Measurements from ENCODE around the gene KHDC4. TPM values are rescaled to one million over a fixed set of nuclear protein-coding genes. Genes with fewer than 3 reads are reported as not detected.
A peak's percentile ranks its signal among the peaks of the same experiment; 100 is the strongest.

Gene KHDC4
- total and polyA plus RNA-seq, 9 of the 15 experiments (the other 6 are each of a cell fraction or from before 2014, with no cell fraction given): 12.1 to 185 (median 65.6) TPM

GRCh38 chr1:155983191-155984024, 49.2 kb upstream of the KHDC4 start (continued):
- TF ChIP-seq CREB3L1 (IDR thresholded peaks at IDR 0.05; ENCODE audit: borderline replicate concordance, low read depth): no peak
- TF ChIP-seq PRMT5 (CRISPR knock-in tag; IDR thresholded peaks at IDR 0.05): no peak
- TF ChIP-seq ARID2 (IDR thresholded peaks at IDR 0.05): no peak
- no peak for TF ChIP-seq ZNF644 (tag; IDR thresholded peaks at IDR 0.05; ENCODE audit: low read depth)
- no peak for TF ChIP-seq ZNF609 (CRISPR knock-in tag; IDR thresholded peaks at IDR 0.05; ENCODE audit: borderline replicate concordance)
- no peak for TF ChIP-seq HNRNPK (IDR thresholded peaks at IDR 0.05; ENCODE audit: low read depth, low read length, poor library complexity, severe bottlenecking)
- no peak for TF ChIP-seq PURB (CRISPR knock-in tag; IDR thresholded peaks at IDR 0.05; ENCODE audit: low read depth)
- peak; percentile 93 for TF ChIP-seq ATF3 (IDR thresholded peaks at IDR 0.05)
- TF ChIP-seq ATF3 (CRISPR knock-in tag; conservative IDR thresholded peaks at IDR 0.05): no peak
- no peak for TF ChIP-seq OTX1 (CRISPR knock-in tag; IDR thresholded peaks at IDR 0.05)
- no peak for TF ChIP-seq MBD2 (IDR thresholded peaks at IDR 0.05; ENCODE audit: borderline replicate concordance, low read depth)
- no peak for TF ChIP-seq KAT7 (CRISPR knock-in tag; IDR thresholded peaks at IDR 0.05; ENCODE audit: borderline replicate concordance)
- no peak for TF ChIP-seq CBFB (CRISPR knock-in tag; IDR thresholded peaks at IDR 0.05)
- no peak for TF ChIP-seq IFI16 (CRISPR knock-in tag; IDR thresholded peaks at IDR 0.05)
- no peak for TF ChIP-seq KDM2B (CRISPR knock-in tag; IDR thresholded peaks at IDR 0.05)
- no peak; the same call in 1 of the 2 replicates for TF ChIP-seq FOXK1 (CRISPR knock-in tag; IDR thresholded peaks at IDR 0.05; ENCODE audit: borderline replicate concordance)
- TF ChIP-seq CBFA2T2 (conservative IDR thresholded peaks at IDR 0.05): no peak
- TF ChIP-seq CREBBP (IDR thresholded peaks at IDR 0.05; ENCODE audit: low read depth, low read length): no peak
- no peak for TF ChIP-seq ZNF354B (CRISPR knock-in tag; IDR thresholded peaks at IDR 0.05)
- TF ChIP-seq TAL1 (IDR thresholded peaks at IDR 0.05): 0 out of 2 replicates have a peak, but pooled peaks have one; percentile 23
- no peak for TF ChIP-seq ZBTB17 (CRISPR knock-in tag; IDR thresholded peaks at IDR 0.05)
- no peak for TF ChIP-seq SAFB (IDR thresholded peaks at IDR 0.05; ENCODE audit: borderline replicate concordance, low read depth, low read length)

Measured in K562 (cell line).